Ovary (tissue), 3 donors: Measurements from ENCODE around the gene ATP2A2.

ENCODE experiments used
- CTCF ChIP-seq, 3 donors: fragments of 450-650 bp in 2 of 3; fragments of 200-600 bp in 1 of 3; IDR thresholded peaks; one replicate each; pipeline versions ENCODE4 v1.5.1 to v1.8.0; 2016 to 2022; ENCODE audit warnings: antibody characterized with exemption in 3 of 3, mild to moderate bottlenecking in 1 of 3
- EP300 ChIP-seq: sonication (generic); formaldehyde crosslinking; IDR thresholded peaks from one replicate; pipeline ENCODE4 v1.6.1; 2017; ENCODE audit warnings: antibody characterized with exemption
- POLR2A ChIP-seq: fragments of 450-650 bp; IDR thresholded peaks from one replicate; pipeline ENCODE4 v1.6.1; 2017; ENCODE audit warnings: antibody characterized with exemption, mild to moderate bottlenecking, moderate library complexity
- donor health status: DM: no; HTN: no; CAD: no.

GRCh38 chr12:110329710-110330109 is 48.7 kb downstream of the ATP2A2 start:
- TF ChIP-seq POLR2A, result no peak
- TF ChIP-seq CTCF (IDR thresholded peaks at IDR 0.05), result no peak
- no peak for TF ChIP-seq EP300
